IPS-NIHi11 (cell line): Measurements from ENCODE around the gene EFCAB7.
"Not testable (repeated sequence)": the region's sequence is repeated elsewhere in the genome, so short reads cannot be mapped to it uniquely, and the experiment has no call there.

Source experiments
- DNase-seq: peaks from one replicate; pipeline ENCODE4 v3.0.0; 2012; ENCODE audit warnings: mixed read lengths, low spot score

EFCAB7 gene

GRCh38 chr1:63548877-63549276, 25.6 kb downstream of the EFCAB7 start:
- DNase-seq, result no peak

GRCh38 chr1:63555480-63555879, 32.2 kb downstream of the EFCAB7 start:
- no peak for DNase-seq

- peak; percentile 32 for DNase-seq
Observed at GRCh38 chr1:63557365-63557987, 34.2 kb downstream of the EFCAB7 start.

GRCh38 chr1:63559357-63559756, 36.0 kb downstream of the EFCAB7 start:
- DNase-seq, result no peak

GRCh38 chr1:63563745-63564144, 40.4 kb downstream of the EFCAB7 start:
- no peak for DNase-seq

- DNase-seq, result no peak
Observed at GRCh38 chr1:63569068-63569467, 45.7 kb downstream of the EFCAB7 start.

GRCh38 chr1:63569640-63570316, 46.5 kb downstream of the EFCAB7 start:
- DNase-seq, result no peak

GRCh38 chr1:63572686-63573085, 49.4 kb downstream of the EFCAB7 start:
- DNase-seq, result not testable (repeated sequence)

- DNase-seq, result not testable (repeated sequence)
Observed at GRCh38 chr1:63574203-63574796, 51.0 kb downstream of the EFCAB7 start.

- DNase-seq, result no peak
Observed at GRCh38 chr1:63575340-63575826, 52.1 kb downstream of the EFCAB7 start.

- not testable (repeated sequence) for DNase-seq
Observed at GRCh38 chr1:63586326-63586725, 63.0 kb downstream of the EFCAB7 start.

GRCh38 chr1:63590166-63590560, 66.8 kb downstream of the EFCAB7 start:
- DNase-seq, result no peak

GRCh38 chr1:63592536-63593302, 69.4 kb downstream of the EFCAB7 start:
- DNase-seq, result no peak

- peak; percentile 80 for DNase-seq
Observed at GRCh38 chr1:63593303-63593885, 70.1 kb downstream of the EFCAB7 start, which contains the start of gene PGM1. Gene PGM1, plus strand, starts transcription at chr1:63593411. Its CDS starts 78 bp downstream, at chr1:63593489.

GRCh38 chr1:63593886-63594605, 70.7 kb downstream of the EFCAB7 start:
- peak; percentile 70 for DNase-seq

GRCh38 chr1:63595435-63595834, 72.1 kb downstream of the EFCAB7 start:
- no peak for DNase-seq

GRCh38 chr1:63599799-63600198, 76.5 kb downstream of the EFCAB7 start:
- no peak for DNase-seq

GRCh38 chr1:63600248-63600647, 76.9 kb downstream of the EFCAB7 start:
- no peak for DNase-seq

GRCh38 chr1:63601061-63601460, 77.7 kb downstream of the EFCAB7 start:
- DNase-seq, result no peak

GRCh38 chr1:63601463-63601862, 78.1 kb downstream of the EFCAB7 start:
- DNase-seq, result peak; percentile 35

GRCh38 chr1:63601912-63602311, 78.6 kb downstream of the EFCAB7 start:
- no peak for DNase-seq
